ENCODE measurements around the gene PRH1.

The PRH1 gene

GRCh38 chr12:10838461-10838860 is 45.6 kb downstream of the PRH1 start:
- DNase-seq: no peak

Data from SIG-M5 (cell line).